Fibroblast of lung (primary cell): ENCODE results near the gene RTN4IP1. TPM values are rescaled to one million over a fixed set of nuclear protein-coding genes. Genes with fewer than 3 reads are reported as not detected.

ENCODE experiments used
- DNase-seq, 2 donors: peaks; one replicate each; pipeline versions ENCODE4 v3.0.0 to v3.0.0-alpha.2; 2010; ENCODE audit warnings: low read depth in 2 of 2
- H2AFZ ChIP-seq: 2 replicates; pipeline ENCODE4 v1.5.1; 2012; ENCODE audit warnings: low read length, control low read depth, inconsistent platforms
- H3K27ac ChIP-seq: 2 replicates; pipeline ENCODE4 v1.5.1; 2011; ENCODE audit warnings: low read length, control low read depth; ENCODE audit not compliant: insufficient read depth
- H3K27me3 ChIP-seq: 2 replicates; pipeline ENCODE4 v1.5.1; 2011; ENCODE audit warnings: mild to moderate bottlenecking, low read length; ENCODE audit not compliant: control insufficient read depth, insufficient read depth
- H3K36me3 ChIP-seq: 2 replicates; pipeline ENCODE4 v1.5.1; 2011; ENCODE audit warnings: low read length; ENCODE audit not compliant: control insufficient read depth, insufficient read depth
- H3K4me1 ChIP-seq: 2 replicates; pipeline ENCODE4 v1.5.1; 2011; ENCODE audit warnings: low read length; ENCODE audit not compliant: control insufficient read depth, insufficient read depth; ENCODE audit errors: extremely low read depth
- H3K4me2 ChIP-seq: 2 replicates; pipeline ENCODE4 v1.5.1; 2011; ENCODE audit warnings: low read length, control low read depth; ENCODE audit not compliant: insufficient read depth; ENCODE audit errors: extremely low read depth
- H3K4me3 ChIP-seq, 4 experiments: fragments of 200-600 bp in 1 of 4; sonication (generic) in 1 of 4; replicated peaks in 1 of 4; 2 replicates each; pipeline ENCODE4 v1.5.1; 2011 to 2016; ENCODE audit warnings: low read length in 4 of 4, low read depth in 3 of 4, mild to moderate bottlenecking in 3 of 4, control low read depth in 2 of 4, inconsistent platforms in 1 of 4, mixed read lengths in 1 of 4; ENCODE audit not compliant: insufficient read depth in 1 of 4; ENCODE audit errors: control extremely low read depth in 1 of 4
- H3K79me2 ChIP-seq: 2 replicates; pipeline ENCODE4 v1.5.1; 2012; ENCODE audit warnings: mild to moderate bottlenecking, low read length, inconsistent platforms; ENCODE audit not compliant: control insufficient read depth, insufficient read depth
- H3K9ac ChIP-seq: 2 replicates; pipeline ENCODE4 v1.5.1; 2011; ENCODE audit warnings: mild to moderate bottlenecking, low read length, control low read depth; ENCODE audit not compliant: insufficient read depth
- H3K9me3 ChIP-seq: 2 replicates; pipeline ENCODE4 v1.5.1; 2012; ENCODE audit warnings: low read depth, low read length; ENCODE audit not compliant: control insufficient read depth, insufficient read depth
- H4K20me1 ChIP-seq: 2 replicates; pipeline ENCODE4 v1.5.1; 2011; ENCODE audit warnings: low read length; ENCODE audit not compliant: control insufficient read depth, insufficient read depth; ENCODE audit errors: extremely low read depth
- CTCF ChIP-seq, 2 donors: IDR thresholded peaks in 1 of 2; conservative IDR thresholded peaks in 1 of 2; 1 replicate in 1 of 2; 2 replicates in 1 of 2; pipeline ENCODE4 v1.5.1; 2011 to 2012; ENCODE audit warnings: low read length in 2 of 2, control low read depth in 1 of 2, inconsistent platforms in 1 of 2, low read depth in 1 of 2, mild to moderate bottlenecking in 1 of 2
- EZH2 ChIP-seq: IDR thresholded peaks from 2 replicates; pipeline ENCODE4 v1.5.1; 2012; ENCODE audit warnings: low read length, control low read depth, mild to moderate bottlenecking; ENCODE audit errors: missing control alignments
- polyA plus RNA-seq, 2 donors: library from polyadenylated mRNA; depleted of rRNA in 1 of 2; stranded (reverse) in 1 of 2; unstranded in 1 of 2; fragments of >200 nt; gene quantifications; 2 replicates each; pipeline ENCODE4 v1.2.1, GENCODE V29; 2011 to 2012; ENCODE audit warnings: missing spikeins in 1 of 2
- total RNA-seq: library from RNA; depleted of rRNA; stranded (reverse); fragments of >200 nt; gene quantifications from 2 replicates; pipeline ENCODE4 v1.2.1, GENCODE V29; 2014

The RTN4IP1 gene
- total and polyA plus RNA-seq, 2 donors (not counting 1 experiment from before 2014, with no cell fraction given) = 8.4 to 9.2 TPM

GRCh38 chr6:106614166-106614565 lies 15.1 kb downstream of the RTN4IP1 start:
- H3K9ac ChIP-seq = no peak overlapping the region
- no peaks in the 10 kb centered on the region for H3K79me2 ChIP-seq
- H3K9me3 ChIP-seq = no peaks in the 10 kb centered on the region
- TF ChIP-seq CTCF (conservative IDR thresholded peaks at IDR 0.05 in 1 of 2, IDR thresholded peaks at IDR 0.05 in 1 of 2; ENCODE audit: low read depth in 1 of 2, low read length in 2 of 2) (no peak), EZH2 (no peak)
- no peaks in the 10 kb centered on the region for H4K20me1 ChIP-seq
- no peaks in the 10 kb centered on the region for H3K4me1 ChIP-seq
- no peak overlapping the region for H3K4me3 ChIP-seq
- DNase-seq = no peak
- H3K36me3 ChIP-seq = no peaks in the 10 kb centered on the region
- no peak overlapping the region for H3K4me2 ChIP-seq
- no peaks in the 10 kb centered on the region for H3K27me3 ChIP-seq
- no peak overlapping the region for H2AFZ ChIP-seq
- H3K27ac ChIP-seq = no peak overlapping the region

- Histone ChIP-seq H2AFZ (no peak overlapping the region), H3K4me2 (no peak overlapping the region), H3K4me3 (no peak overlapping the region), H4K20me1 (no peaks in the 10 kb centered on the region), H3K9ac (no peak overlapping the region), H3K36me3 (no peaks in the 10 kb centered on the region), H3K27me3 (no peaks in the 10 kb centered on the region), H3K79me2 (no peaks in the 10 kb centered on the region), H3K9me3 (no peaks in the 10 kb centered on the region), H3K27ac (no peak overlapping the region), H3K4me1 (no peaks in the 10 kb centered on the region)
- DNase-seq = no peak
- TF ChIP-seq CTCF (conservative IDR thresholded peaks at IDR 0.05 in 1 of 2, IDR thresholded peaks at IDR 0.05 in 1 of 2; ENCODE audit: low read depth in 1 of 2, low read length in 2 of 2) = no peak
- TF ChIP-seq EZH2 = no peak
Observed at GRCh38 chr6:106613590-106613989, 15.7 kb downstream of the RTN4IP1 start.

- H3K9ac ChIP-seq = no peak overlapping the region
- H3K4me3 ChIP-seq = no peak overlapping the region
- no peaks in the 10 kb centered on the region for H4K20me1 ChIP-seq
- no peak overlapping the region for H2AFZ ChIP-seq
- no peaks in the 10 kb centered on the region for H3K9me3 ChIP-seq
- H3K4me2 ChIP-seq = no peak overlapping the region
- no peaks in the 10 kb centered on the region for H3K4me1 ChIP-seq
- no peaks in the 10 kb centered on the region for H3K79me2 ChIP-seq
- H3K27ac ChIP-seq = no peak overlapping the region
- no peak for DNase-seq
- H3K27me3 ChIP-seq = no peaks in the 10 kb centered on the region
- H3K36me3 ChIP-seq = no peaks in the 10 kb centered on the region
- TF ChIP-seq CTCF (conservative IDR thresholded peaks at IDR 0.05 in 1 of 2, IDR thresholded peaks at IDR 0.05 in 1 of 2; ENCODE audit: low read depth in 1 of 2, low read length in 2 of 2) (no peak), EZH2 (no peak)
Observed at GRCh38 chr6:106612671-106613416, 16.5 kb downstream of the RTN4IP1 start.
